Smooth muscle cell (in vitro differentiated cells): Measurements from ENCODE around the gene KLF7. TPM values are rescaled to one million over a fixed set of nuclear protein-coding genes. Genes with fewer than 3 reads are reported as not detected.

Source experiments
- DNase-seq: peaks from one replicate; lab custom pipeline; 2025; ENCODE audit not compliant: unreplicated experiment; lab: John Stamatoyannopoulos, UW
- H2AFZ ChIP-seq: fragments of 200-600 bp; sonication (generic); 2 replicates; pipeline ENCODE4 v1.6.0; 2016; ENCODE audit warnings: antibody characterized with exemption, low read depth, mild to moderate bottlenecking
- H3F3A ChIP-seq: fragments of 200-600 bp; sonication (generic); 2 replicates; pipeline ENCODE4 v1.6.0; 2017; ENCODE audit warnings: antibody characterized with exemption, low read depth
- H3K27ac ChIP-seq: fragments of 200-600 bp; sonication (generic); 2 replicates; pipeline ENCODE4 v1.5.1; 2016; ENCODE audit warnings: low read depth, mild to moderate bottlenecking
- H3K27me3 ChIP-seq: fragments of 200-600 bp; sonication (generic); 2 replicates; pipeline ENCODE4 v1.6.1; 2016; ENCODE audit warnings: low read depth, mild to moderate bottlenecking
- H3K36me3 ChIP-seq: fragments of 200-600 bp; sonication (generic); 2 replicates; pipeline ENCODE4 v1.5.1; 2016; ENCODE audit warnings: low read depth
- H3K4me1 ChIP-seq: fragments of 200-600 bp; sonication (generic); 2 replicates; pipeline ENCODE4 v1.5.1; 2016; ENCODE audit warnings: low read depth
- H3K4me2 ChIP-seq: fragments of 200-600 bp; sonication (generic); 2 replicates; pipeline ENCODE4 v1.6.0; 2016; ENCODE audit warnings: mild to moderate bottlenecking
- H3K4me3 ChIP-seq: fragments of 200-600 bp; sonication (generic); 2 replicates; pipeline ENCODE4 v1.5.1; 2016; ENCODE audit warnings: mild to moderate bottlenecking
- H3K79me2 ChIP-seq: fragments of 200-600 bp; sonication (generic); 2 replicates; pipeline ENCODE4 v1.6.0; 2016; ENCODE audit warnings: low read depth, mild to moderate bottlenecking
- H3K9ac ChIP-seq: fragments of 200-600 bp; sonication (generic); 2 replicates; pipeline ENCODE4 v1.6.0; 2016; ENCODE audit warnings: low read depth
- H3K9me3 ChIP-seq: fragments of 200-600 bp; sonication (generic); replicated peaks from 2 replicates; pipeline ENCODE4 v1.5.1; 2016; ENCODE audit warnings: low read depth
- H4K20me1 ChIP-seq: fragments of 200-600 bp; sonication (generic); 2 replicates; pipeline ENCODE4 v1.6.0; 2016; ENCODE audit warnings: low read depth
- WGBS: methylation state at CpG from one replicate; pipeline ENCODE4 v1.1.7; 2016; ENCODE audit warnings: low lambda C conversion rate; 5-methylcytosine and 5-hydroxymethylcytosine counted together
- polyA plus RNA-seq: library from polyadenylated mRNA; unstranded; fragments of >200 nt; fragmentation: Nextera tagmentation; extraction: Ambion mirVana; gene quantifications from 2 replicates; pipeline ENCODE4 v1.2.1, GENCODE V29; 2016
- total RNA-seq: library from RNA; depleted of rRNA; stranded (reverse); fragments of >200 nt; gene quantifications from 2 replicates; pipeline ENCODE4 v1.2.3, GENCODE V29; 2014
- TF ChIP-seq, protein P1 (sequence below): fragments of 200-600 bp; sonication (generic); IDR thresholded peaks from 2 replicates; pipeline ENCODE4 v1.5.1; 2017; ENCODE audit warnings: borderline replicate concordance, mild to moderate bottlenecking, antibody characterized with exemption; ENCODE audit not compliant: insufficient read depth, poor library complexity, severe bottlenecking

Gene KLF7
- total and polyA plus RNA-seq, 2 experiments from 2014 or later = 12.7 to 27.6 TPM

GRCh38 chr2:207133458-207133819 is 32.3 kb downstream of the KLF7 start:
- H3K79me2 ChIP-seq = peaks cover 98% of the 10 kb centered on the region
- WGBS = 60% methylated on average over 6 of the region's 6 CpGs
- H3K9ac ChIP-seq = no peak overlapping the region
- peaks cover 3% of the 10 kb centered on the region for H3F3A ChIP-seq
- peaks cover 24% of the 10 kb centered on the region for H3K4me1 ChIP-seq
- no peaks in the 10 kb centered on the region for H3K27me3 ChIP-seq
- no peaks in the 10 kb centered on the region for H3K9me3 ChIP-seq
- H3K27ac ChIP-seq = peak overlapping the region; percentile 11
- H3K36me3 ChIP-seq = no peaks in the 10 kb centered on the region
- H3K4me2 ChIP-seq = peak overlapping the region; percentile 48
- no peak for DNase-seq
- no peak overlapping the region for H3K4me3 ChIP-seq
- TF ChIP-seq, protein P1, sequence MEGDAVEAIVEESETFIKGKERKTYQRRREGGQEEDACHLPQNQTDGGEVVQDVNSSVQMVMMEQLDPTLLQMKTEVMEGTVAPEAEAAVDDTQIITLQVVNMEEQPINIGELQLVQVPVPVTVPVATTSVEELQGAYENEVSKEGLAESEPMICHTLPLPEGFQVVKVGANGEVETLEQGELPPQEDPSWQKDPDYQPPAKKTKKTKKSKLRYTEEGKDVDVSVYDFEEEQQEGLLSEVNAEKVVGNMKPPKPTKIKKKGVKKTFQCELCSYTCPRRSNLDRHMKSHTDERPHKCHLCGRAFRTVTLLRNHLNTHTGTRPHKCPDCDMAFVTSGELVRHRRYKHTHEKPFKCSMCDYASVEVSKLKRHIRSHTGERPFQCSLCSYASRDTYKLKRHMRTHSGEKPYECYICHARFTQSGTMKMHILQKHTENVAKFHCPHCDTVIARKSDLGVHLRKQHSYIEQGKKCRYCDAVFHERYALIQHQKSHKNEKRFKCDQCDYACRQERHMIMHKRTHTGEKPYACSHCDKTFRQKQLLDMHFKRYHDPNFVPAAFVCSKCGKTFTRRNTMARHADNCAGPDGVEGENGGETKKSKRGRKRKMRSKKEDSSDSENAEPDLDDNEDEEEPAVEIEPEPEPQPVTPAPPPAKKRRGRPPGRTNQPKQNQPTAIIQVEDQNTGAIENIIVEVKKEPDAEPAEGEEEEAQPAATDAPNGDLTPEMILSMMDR = no peak
- no peak overlapping the region for H2AFZ ChIP-seq
- peaks cover 100% of the 10 kb centered on the region for H4K20me1 ChIP-seq

GRCh38 chr2:207132019-207132418 is 33.7 kb downstream of the KLF7 start:
- H3K79me2 ChIP-seq = peaks cover 98% of the 10 kb centered on the region
- peaks cover 3% of the 10 kb centered on the region for H3F3A ChIP-seq
- no peaks in the 10 kb centered on the region for H3K36me3 ChIP-seq
- H3K4me2 ChIP-seq = no peak overlapping the region
- TF ChIP-seq, protein P1 = no peak
- no peaks in the 10 kb centered on the region for H3K9me3 ChIP-seq
- no peak overlapping the region for H3K9ac ChIP-seq
- no peaks in the 10 kb centered on the region for H3K27me3 ChIP-seq
- H4K20me1 ChIP-seq = peaks cover 100% of the 10 kb centered on the region
- no peak overlapping the region for H2AFZ ChIP-seq
- DNase-seq = no peak
- H3K4me3 ChIP-seq = no peak overlapping the region
- H3K27ac ChIP-seq = no peak overlapping the region
- H3K4me1 ChIP-seq = peaks cover 24% of the 10 kb centered on the region

GRCh38 chr2:207131594-207131993 is 34.2 kb downstream of the KLF7 start:
- no peak for DNase-seq
- no peaks in the 10 kb centered on the region for H3K27me3 ChIP-seq
- H3K9me3 ChIP-seq = no peaks in the 10 kb centered on the region
- no peak overlapping the region for H2AFZ ChIP-seq
- H3K27ac ChIP-seq = no peak overlapping the region
- peaks cover 98% of the 10 kb centered on the region for H3K79me2 ChIP-seq
- H3K9ac ChIP-seq = no peak overlapping the region
- H3F3A ChIP-seq = peaks cover 3% of the 10 kb centered on the region
- H3K36me3 ChIP-seq = no peaks in the 10 kb centered on the region
- H3K4me3 ChIP-seq = no peak overlapping the region
- H3K4me2 ChIP-seq = no peak overlapping the region
- peaks cover 100% of the 10 kb centered on the region for H4K20me1 ChIP-seq
- 90% methylated on average over 2 of the region's 2 CpGs for WGBS
- peaks cover 24% of the 10 kb centered on the region for H3K4me1 ChIP-seq
- TF ChIP-seq, protein P1 = no peak

DNA sequence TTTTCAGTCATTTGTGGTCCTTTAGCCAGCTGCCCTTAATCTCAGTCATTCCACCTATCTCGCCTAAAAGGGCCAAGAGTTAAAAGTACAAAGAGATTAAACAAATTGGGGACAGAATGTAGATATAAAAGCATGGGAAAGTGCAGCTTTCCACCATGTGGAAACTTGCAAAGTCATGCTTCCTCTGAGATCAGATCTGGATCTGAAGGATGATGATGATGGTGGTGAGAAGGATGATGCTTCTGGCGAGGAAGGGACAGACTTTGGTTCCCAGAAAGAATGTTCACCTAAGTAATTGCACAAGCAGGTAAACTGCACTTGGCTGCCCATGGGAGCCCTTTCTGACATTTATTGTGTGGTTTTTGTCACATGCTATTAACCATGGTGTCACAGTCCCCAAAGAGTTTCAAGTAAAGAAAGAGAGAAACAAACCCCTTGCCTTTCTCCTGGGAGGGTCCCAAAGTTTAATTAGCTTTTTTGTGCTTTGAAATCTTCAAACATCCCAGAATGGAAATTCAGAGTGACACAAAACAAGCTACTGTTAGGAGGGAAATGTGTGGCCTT is 34.7 kb downstream of the KLF7 start:
- Histone ChIP-seq H3K79me2 (peaks cover 98% of the 10 kb centered on the region), H3K36me3 (no peaks in the 10 kb centered on the region), H3K27me3 (no peaks in the 10 kb centered on the region), H3K4me2 (no peak overlapping the region), H3K4me3 (no peak overlapping the region), H3K27ac (no peak overlapping the region), H3F3A (peaks cover 3% of the 10 kb centered on the region), H4K20me1 (peaks cover 100% of the 10 kb centered on the region), H3K4me1 (peaks cover 24% of the 10 kb centered on the region), H2AFZ (no peak overlapping the region), H3K9me3 (no peaks in the 10 kb centered on the region), H3K9ac (no peak overlapping the region)
- TF ChIP-seq, protein P1 = no peak
- WGBS = 97% methylated on average over 2 of the region's 2 CpGs
- DNase-seq = no peak
